ENCODE results near the gene ATP6V1C2.

Gene ATP6V1C2

DNA sequence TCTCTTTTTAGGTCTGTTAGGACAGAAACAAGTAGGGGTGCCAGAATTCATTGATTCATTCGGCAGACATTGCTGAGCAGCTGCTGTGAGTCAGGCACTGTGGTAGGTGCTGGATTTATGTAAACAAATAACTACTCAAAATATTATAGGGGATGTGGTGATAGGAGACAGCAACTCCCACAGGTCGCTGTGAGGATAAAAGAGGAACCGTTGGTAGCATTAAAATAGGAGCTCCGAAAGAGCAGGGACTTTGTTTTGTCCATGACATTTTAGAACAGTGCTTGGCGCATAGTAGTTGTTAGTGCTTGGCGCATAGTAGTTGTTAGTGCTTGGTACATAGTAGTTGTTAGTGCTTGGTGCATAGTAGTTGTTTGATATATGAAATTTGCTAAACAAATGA lies 29.2 kb downstream of the ATP6V1C2 start:
- H3K27me3 ChIP-seq (replicated peaks): no peaks in the 10 kb centered on the region
- in situ Hi-C loops (cut with HindIII; ENCODE audit: low pct_ligation_motif_present, low sequenced_read_pairs): no loop called here

DNA sequence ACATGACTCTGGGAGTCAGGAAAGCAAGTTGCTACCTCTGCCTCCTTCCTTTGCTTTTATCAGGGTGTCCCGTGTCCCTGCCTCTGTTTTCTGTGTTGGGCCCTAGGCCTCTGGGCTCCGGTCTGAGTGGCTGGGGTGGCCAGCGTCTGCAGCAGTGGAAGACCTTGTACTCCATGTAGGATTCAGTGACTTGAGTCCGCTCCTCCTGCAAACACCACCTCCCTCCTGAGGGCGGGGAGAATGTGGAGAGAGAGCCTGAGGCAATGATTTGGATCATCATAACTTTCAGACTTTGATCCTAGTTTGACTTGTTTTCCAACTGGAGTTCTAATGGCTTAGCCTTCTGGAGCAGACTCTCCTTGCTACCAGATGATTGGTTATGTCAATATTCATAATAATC lies 30.8 kb downstream of the ATP6V1C2 start:
- H3K36me3 ChIP-seq (replicated peaks): no peaks in the 10 kb centered on the region
- TF ChIP-seq, protein P1, sequence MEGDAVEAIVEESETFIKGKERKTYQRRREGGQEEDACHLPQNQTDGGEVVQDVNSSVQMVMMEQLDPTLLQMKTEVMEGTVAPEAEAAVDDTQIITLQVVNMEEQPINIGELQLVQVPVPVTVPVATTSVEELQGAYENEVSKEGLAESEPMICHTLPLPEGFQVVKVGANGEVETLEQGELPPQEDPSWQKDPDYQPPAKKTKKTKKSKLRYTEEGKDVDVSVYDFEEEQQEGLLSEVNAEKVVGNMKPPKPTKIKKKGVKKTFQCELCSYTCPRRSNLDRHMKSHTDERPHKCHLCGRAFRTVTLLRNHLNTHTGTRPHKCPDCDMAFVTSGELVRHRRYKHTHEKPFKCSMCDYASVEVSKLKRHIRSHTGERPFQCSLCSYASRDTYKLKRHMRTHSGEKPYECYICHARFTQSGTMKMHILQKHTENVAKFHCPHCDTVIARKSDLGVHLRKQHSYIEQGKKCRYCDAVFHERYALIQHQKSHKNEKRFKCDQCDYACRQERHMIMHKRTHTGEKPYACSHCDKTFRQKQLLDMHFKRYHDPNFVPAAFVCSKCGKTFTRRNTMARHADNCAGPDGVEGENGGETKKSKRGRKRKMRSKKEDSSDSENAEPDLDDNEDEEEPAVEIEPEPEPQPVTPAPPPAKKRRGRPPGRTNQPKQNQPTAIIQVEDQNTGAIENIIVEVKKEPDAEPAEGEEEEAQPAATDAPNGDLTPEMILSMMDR (IDR thresholded peaks at IDR 0.05; ENCODE audit: low read depth, low read length, missing control alignments): no peak
- H3K27ac ChIP-seq: no peak overlapping the region
- no peak for DNase-seq
- no peaks in the 10 kb centered on the region for H3K27me3 ChIP-seq (replicated peaks)
- H3K4me3 ChIP-seq (ENCODE audit: low read depth, low read length): no peak overlapping the region
- in situ Hi-C loops (cut with HindIII; ENCODE audit: low pct_ligation_motif_present, low sequenced_read_pairs): no loop called here

More for the DNA sequence above, 29.2 kb downstream of the ATP6V1C2 start:
- Histone ChIP-seq H3K27ac (no peak overlapping the region), H3K36me3 (replicated peaks) (no peaks in the 10 kb centered on the region), H3K4me3 (ENCODE audit: low read depth, low read length) (no peak overlapping the region)
- peak; percentile 16 for DNase-seq
- TF ChIP-seq, protein P1 (IDR thresholded peaks at IDR 0.05; ENCODE audit: low read depth, low read length, missing control alignments): no peak

DNA sequence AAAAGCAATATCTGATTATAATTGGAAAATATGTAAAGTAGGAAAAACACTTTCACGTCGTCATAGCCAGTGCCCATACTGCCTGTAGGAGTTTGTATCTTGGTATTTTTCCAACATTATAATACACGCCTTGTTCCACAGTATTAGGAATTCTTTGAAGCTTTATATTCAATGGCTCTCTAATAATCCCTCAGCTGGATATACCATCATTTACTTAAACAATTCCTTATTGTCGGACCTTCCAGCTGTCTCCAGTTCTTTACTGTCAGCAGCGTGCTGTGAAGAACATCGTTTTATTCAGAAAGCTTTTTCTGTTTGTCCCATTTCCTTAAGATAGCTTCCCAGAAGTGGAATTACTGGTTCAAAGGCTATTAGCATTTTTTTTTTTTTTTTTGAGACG lies 31.7 kb downstream of the ATP6V1C2 start:
- Histone ChIP-seq H3K27ac (no peak overlapping the region), H3K4me3 (ENCODE audit: low read depth, low read length) (no peak overlapping the region), H3K27me3 (replicated peaks) (no peaks in the 10 kb centered on the region), H3K36me3 (replicated peaks) (no peaks in the 10 kb centered on the region)
- TF ChIP-seq, protein P1 (IDR thresholded peaks at IDR 0.05; ENCODE audit: low read depth, low read length, missing control alignments): no peak
- no peak for DNase-seq
- in situ Hi-C loops (cut with HindIII; ENCODE audit: low pct_ligation_motif_present, low sequenced_read_pairs): no loop called here

DNA sequence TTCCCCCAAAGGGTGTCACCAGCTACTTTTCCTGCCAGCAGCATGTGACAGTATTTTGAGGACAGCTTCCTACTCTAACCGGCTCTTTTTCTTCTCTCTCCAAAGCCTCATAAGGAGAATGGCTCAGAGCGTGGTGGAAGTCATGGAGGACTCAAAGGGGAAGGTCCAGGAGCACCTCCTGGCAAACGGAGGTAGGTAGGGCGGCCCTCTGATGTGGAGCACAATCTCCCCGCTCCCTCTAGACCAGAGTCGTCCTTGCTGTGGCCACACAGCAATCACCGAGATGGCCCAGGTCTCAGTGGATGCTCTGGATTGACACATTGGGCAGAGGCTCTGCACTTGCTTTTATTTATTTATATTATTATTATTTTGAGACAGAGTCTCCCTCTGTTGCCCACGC lies 32.4 kb downstream of the ATP6V1C2 start:
- Histone ChIP-seq H3K27ac (no peak overlapping the region), H3K27me3 (replicated peaks) (no peaks in the 10 kb centered on the region), H3K4me3 (ENCODE audit: low read depth, low read length) (no peak overlapping the region), H3K36me3 (replicated peaks) (no peaks in the 10 kb centered on the region)
- in situ Hi-C loops (cut with HindIII; ENCODE audit: low pct_ligation_motif_present, low sequenced_read_pairs): no loop called here
- TF ChIP-seq, protein P1 (IDR thresholded peaks at IDR 0.05; ENCODE audit: low read depth, low read length, missing control alignments): no peak
- no peak for DNase-seq

DNA sequence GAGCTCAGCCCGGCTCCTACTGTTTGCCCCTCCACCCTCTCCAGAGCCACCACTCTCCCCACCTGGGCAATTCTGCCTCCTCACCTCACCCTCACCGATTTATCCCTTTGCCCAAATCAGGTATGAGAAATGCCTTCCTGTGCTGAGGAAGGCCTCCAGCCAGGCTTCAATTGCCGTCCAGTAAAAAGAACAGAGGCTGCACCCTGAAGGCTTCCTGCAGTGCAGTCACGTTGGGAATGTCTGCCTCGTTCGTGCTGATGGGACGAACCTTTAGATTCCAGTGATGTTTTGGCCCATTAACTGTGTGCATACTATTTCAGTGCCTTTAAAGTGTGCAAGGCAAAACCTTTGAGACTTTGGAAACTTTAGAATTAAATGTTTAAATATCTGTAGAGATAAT lies 34.2 kb downstream of the ATP6V1C2 start:
- DNase-seq: no peak
- Histone ChIP-seq H3K27ac (no peak overlapping the region), H3K27me3 (replicated peaks) (no peaks in the 10 kb centered on the region), H3K4me3 (ENCODE audit: low read depth, low read length) (no peak overlapping the region), H3K36me3 (replicated peaks) (no peaks in the 10 kb centered on the region)
- in situ Hi-C loops (cut with HindIII; ENCODE audit: low pct_ligation_motif_present, low sequenced_read_pairs): no loop called here
- TF ChIP-seq, protein P1 (IDR thresholded peaks at IDR 0.05; ENCODE audit: low read depth, low read length, missing control alignments): no peak

DNA sequence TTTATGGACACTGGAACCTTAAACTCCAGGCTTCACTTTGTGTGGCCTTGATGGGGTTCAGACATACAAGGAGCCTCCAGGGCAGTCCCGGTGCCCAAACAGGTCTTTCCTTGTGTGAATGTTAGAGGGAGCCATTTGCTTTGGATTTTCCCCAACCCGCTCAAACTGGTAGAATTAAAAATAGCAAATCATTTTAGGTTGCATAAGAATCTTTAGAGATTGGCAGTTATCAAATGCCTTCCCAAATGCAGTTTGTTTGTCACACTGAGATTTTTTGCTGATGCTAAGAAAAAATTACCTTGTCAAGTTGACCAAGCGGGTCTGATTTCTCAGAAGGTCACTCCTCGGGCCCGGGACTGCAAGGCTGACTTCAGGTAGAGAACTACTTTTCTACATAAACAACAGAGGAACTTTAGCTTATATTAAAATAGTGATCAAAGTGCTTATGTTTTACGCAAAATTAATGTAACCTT lies 36.4 kb downstream of the ATP6V1C2 start:
- TF ChIP-seq, protein P1 (IDR thresholded peaks at IDR 0.05; ENCODE audit: low read depth, low read length, missing control alignments): no peak
- no peak overlapping the region for H3K4me3 ChIP-seq (ENCODE audit: low read depth, low read length)
- H3K27me3 ChIP-seq (replicated peaks): no peaks in the 10 kb centered on the region
- in situ Hi-C loops (cut with HindIII; ENCODE audit: low pct_ligation_motif_present, low sequenced_read_pairs): no loop called here
- no peak for DNase-seq
- no peak overlapping the region for H3K27ac ChIP-seq
- H3K36me3 ChIP-seq (replicated peaks): no peaks in the 10 kb centered on the region
